Panc1 (cell line): ENCODE data around the gene C5orf58. TPM values are rescaled to one million over a fixed set of nuclear protein-coding genes. Genes with fewer than 3 reads are reported as not detected.
"Not testable (repeated sequence)": the region's sequence is repeated elsewhere in the genome, so short reads cannot be mapped to it uniquely, and the experiment has no call there.

Experiments used
- ATAC-seq: fragments of 200-7000 bp; cut with Tn5 transposase; 2 replicates; pipeline ENCODE4 v1.9.1; 2020; ENCODE audit warnings: mild to moderate bottlenecking, moderate library complexity
- BruUV-seq: library from RNA; stranded (reverse); fragments of 400-500 nt; replicated peaks from 2 replicates; lab custom pipeline; 2021; lab: Mats Ljungman, UMichigan
- CTCF ChIA-PET: fragments of 300-600 bp; sonication (Branson Sonifier 250); formaldehyde crosslinking; loops from one replicate; lab custom pipeline; 2022; ENCODE audit warnings: antibody characterized with exemption; lab: Charles Lee
- POLR2A ChIA-PET: fragments of 300-600 bp; sonication (Branson Sonifier 250); formaldehyde crosslinking; loops from one replicate; lab custom pipeline; 2022; ENCODE audit warnings: antibody characterized with exemption; lab: Charles Lee
- DNase-seq: peaks from one replicate; pipeline ENCODE4 v3.0.0-alpha.2; 2010; ENCODE audit warnings: low read depth, low spot score
- H3K27ac ChIP-seq: 2 replicates; pipeline ENCODE4 v1.5.1; 2011; ENCODE audit warnings: mild to moderate bottlenecking, low read length, inconsistent platforms
- H3K27me3 ChIP-seq: fragments of 200-500 bp; sonication (Bioruptor generic); 2 replicates; pipeline ENCODE4 v1.6.0; 2014; ENCODE audit warnings: low read length, inconsistent platforms; ENCODE audit not compliant: control insufficient read depth, insufficient read depth
- H3K36me3 ChIP-seq: fragments of 200-500 bp; sonication (Bioruptor generic); 2 replicates; pipeline ENCODE4 v1.5.1; 2014; ENCODE audit warnings: inconsistent platforms, mild to moderate bottlenecking, low read length, moderate library complexity; ENCODE audit not compliant: control insufficient read depth, insufficient read depth
- H3K4me1 ChIP-seq: 2 replicates; pipeline ENCODE4 v1.5.1; 2011; ENCODE audit warnings: inconsistent platforms, mild to moderate bottlenecking, low read length, moderate library complexity; ENCODE audit not compliant: control insufficient read depth, insufficient read depth
- H3K4me3 ChIP-seq, 2 experiments: 2 replicates each; pipeline ENCODE4 v1.5.1; 2011 to 2012; ENCODE audit warnings: low read depth in 2 of 2, low read length in 2 of 2, mild to moderate bottlenecking in 2 of 2, inconsistent platforms in 1 of 2, moderate library complexity in 1 of 2
- H3K9me3 ChIP-seq: fragments of 200-500 bp; sonication (Bioruptor generic); 2 replicates; pipeline ENCODE4 v1.5.1; 2014; ENCODE audit warnings: low read depth, mild to moderate bottlenecking, inconsistent platforms, low read length, moderate library complexity; ENCODE audit not compliant: control insufficient read depth, insufficient read depth
- CTCF ChIP-seq: fragments of 450-650 bp; IDR thresholded peaks from 2 replicates; pipeline ENCODE4 v1.5.1; 2017; ENCODE audit warnings: mild to moderate bottlenecking
- POLR2AphosphoS5 ChIP-seq: IDR thresholded peaks from 2 replicates; pipeline ENCODE4 v1.6.1; 2012; ENCODE audit warnings: mild to moderate bottlenecking, low read depth, low read length, moderate library complexity
- SIN3A ChIP-seq: IDR thresholded peaks from 2 replicates; pipeline ENCODE4 v1.6.1; 2012; ENCODE audit warnings: low read depth, mild to moderate bottlenecking, low read length, moderate library complexity, borderline replicate concordance; ENCODE audit not compliant: insufficient read depth
- TCF7L2 ChIP-seq: IDR thresholded peaks from 2 replicates; pipeline ENCODE4 v1.6.1; 2011; ENCODE audit warnings: mild to moderate bottlenecking, low read depth, low read length, inconsistent platforms
- in situ Hi-C: cut with HindIII; loops from 2 replicates; pipeline ENCODE4 v1.10.0; 2016; ENCODE audit warnings: low sequenced_read_pairs, low pct_unique_long_range_greater_than_20kb
- intact Hi-C: fragments of 100-400 bp; cut with micrococcal nuclease; formaldehyde crosslinking; loops from one replicate; pipeline ENCODE4 v1.10.0; 2022; ENCODE audit not compliant: unreplicated experiment
- total RNA-seq: library from RNA; stranded (reverse); gene quantifications from one replicate; pipeline ENCODE4 v1.2.1, GENCODE V29; 2021; ENCODE audit not compliant: unreplicated experiment
- TF ChIP-seq, protein P1 (sequence below), 2 experiments: IDR thresholded peaks; 2 replicates each; pipeline ENCODE4 v1.6.1; 2011 to 2012; ENCODE audit warnings: low read depth in 2 of 2, control low read depth in 1 of 2, low read length in 1 of 2, mild to moderate bottlenecking in 1 of 2, moderate library complexity in 1 of 2; ENCODE audit not compliant: insufficient read depth in 1 of 2

C5orf58 gene
- total RNA-seq, 1 experiment from 2014 or later = 0.15 TPM

- CTCF ChIA-PET = no interaction called here
- ATAC-seq = no peak
- BruUV-seq = no TSS peak
These were observed 5.8 kb downstream of the C5orf58 start for GRCh38 chr5:170238456-170239196.

DNA sequence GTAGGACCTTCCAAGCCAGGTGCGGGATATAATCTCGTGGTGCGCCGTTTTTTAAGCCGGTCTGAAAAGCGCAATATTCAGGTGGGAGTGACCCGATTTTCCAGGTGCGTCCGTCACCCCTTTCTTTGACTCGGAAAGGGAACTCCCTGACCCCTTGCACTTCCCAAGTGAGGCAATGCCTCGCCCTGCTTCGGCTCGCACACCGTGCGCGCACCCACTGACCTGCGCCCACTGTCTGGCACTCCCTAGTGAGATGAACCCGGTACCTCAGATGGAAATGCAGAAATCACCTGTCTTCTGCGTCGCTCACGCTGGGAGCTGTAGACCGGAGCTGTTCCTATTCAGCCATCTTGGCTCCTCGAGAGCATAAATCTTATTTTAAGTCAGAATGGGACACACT is 12.7 kb downstream of the C5orf58 start:
- DNase-seq, CTCF ChIA-PET, H3K36me3 ChIP-seq, H3K27ac ChIP-seq, POLR2A ChIA-PET, intact Hi-C loops, BruUV-seq, in situ Hi-C loops, H3K9me3 ChIP-seq, H3K4me3 ChIP-seq, H3K4me1 ChIP-seq, ATAC-seq: not testable (repeated sequence)
- peaks cover 20% of the 10 kb centered on the region for H3K27me3 ChIP-seq

More at GRCh38 chr5:170238456-170239196, 5.8 kb downstream of the C5orf58 start:
- no peak for DNase-seq
- no peak overlapping the region for H3K27ac ChIP-seq
- H3K27me3 ChIP-seq = no peaks in the 10 kb centered on the region; the same call in 1 of the 2 replicates
- intact Hi-C loops (no loop called here), in situ Hi-C loops (no loop called here)
- H3K4me1 ChIP-seq = no peaks in the 10 kb centered on the region
- TF ChIP-seq CTCF = no peak
- TF ChIP-seq TCF7L2 = no peak
- TF ChIP-seq POLR2AphosphoS5 = no peak
- POLR2A ChIA-PET = no interaction called here
- H3K36me3 ChIP-seq = no peaks in the 10 kb centered on the region
- H3K4me3 ChIP-seq = no peak overlapping the region
- H3K9me3 ChIP-seq = no peaks in the 10 kb centered on the region

GRCh38 chr5:170246126-170246870 is 13.5 kb downstream of the C5orf58 start:
- no peak overlapping the region for H3K27ac ChIP-seq
- no peaks in the 10 kb centered on the region for H3K9me3 ChIP-seq
- no peaks in the 10 kb centered on the region for H3K4me1 ChIP-seq
- no peak for DNase-seq
- CTCF ChIA-PET = interaction anchor here (1.6 kb wide), 1 partner anchor 21 kb away, joined by 3 read pairs; no protein-coding TSS in a partner anchor
- no peak overlapping the region for H3K4me3 ChIP-seq
- H3K36me3 ChIP-seq = no peaks in the 10 kb centered on the region
- ATAC-seq = no peak
- in situ Hi-C loops = no loop called here
- peaks cover 26% of the 10 kb centered on the region for H3K27me3 ChIP-seq
- TF ChIP-seq TCF7L2 = no peak
- TF ChIP-seq SIN3A = no peak
- TF ChIP-seq, protein P1, sequence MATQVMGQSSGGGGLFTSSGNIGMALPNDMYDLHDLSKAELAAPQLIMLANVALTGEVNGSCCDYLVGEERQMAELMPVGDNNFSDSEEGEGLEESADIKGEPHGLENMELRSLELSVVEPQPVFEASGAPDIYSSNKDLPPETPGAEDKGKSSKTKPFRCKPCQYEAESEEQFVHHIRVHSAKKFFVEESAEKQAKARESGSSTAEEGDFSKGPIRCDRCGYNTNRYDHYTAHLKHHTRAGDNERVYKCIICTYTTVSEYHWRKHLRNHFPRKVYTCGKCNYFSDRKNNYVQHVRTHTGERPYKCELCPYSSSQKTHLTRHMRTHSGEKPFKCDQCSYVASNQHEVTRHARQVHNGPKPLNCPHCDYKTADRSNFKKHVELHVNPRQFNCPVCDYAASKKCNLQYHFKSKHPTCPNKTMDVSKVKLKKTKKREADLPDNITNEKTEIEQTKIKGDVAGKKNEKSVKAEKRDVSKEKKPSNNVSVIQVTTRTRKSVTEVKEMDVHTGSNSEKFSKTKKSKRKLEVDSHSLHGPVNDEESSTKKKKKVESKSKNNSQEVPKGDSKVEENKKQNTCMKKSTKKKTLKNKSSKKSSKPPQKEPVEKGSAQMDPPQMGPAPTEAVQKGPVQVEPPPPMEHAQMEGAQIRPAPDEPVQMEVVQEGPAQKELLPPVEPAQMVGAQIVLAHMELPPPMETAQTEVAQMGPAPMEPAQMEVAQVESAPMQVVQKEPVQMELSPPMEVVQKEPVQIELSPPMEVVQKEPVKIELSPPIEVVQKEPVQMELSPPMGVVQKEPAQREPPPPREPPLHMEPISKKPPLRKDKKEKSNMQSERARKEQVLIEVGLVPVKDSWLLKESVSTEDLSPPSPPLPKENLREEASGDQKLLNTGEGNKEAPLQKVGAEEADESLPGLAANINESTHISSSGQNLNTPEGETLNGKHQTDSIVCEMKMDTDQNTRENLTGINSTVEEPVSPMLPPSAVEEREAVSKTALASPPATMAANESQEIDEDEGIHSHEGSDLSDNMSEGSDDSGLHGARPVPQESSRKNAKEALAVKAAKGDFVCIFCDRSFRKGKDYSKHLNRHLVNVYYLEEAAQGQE (IDR thresholded peaks at IDR 0.05; ENCODE audit: insufficient read depth in 1 of 2, low read depth in 2 of 2, low read length in 1 of 2) = no peak
- TF ChIP-seq POLR2AphosphoS5 = no peak
- no peak for TF ChIP-seq CTCF
- intact Hi-C loops = no loop called here
- no TSS peak for BruUV-seq
- POLR2A ChIA-PET = no interaction called here
